K562 (cell line): ENCODE results near the gene HSDL2. TPM values are rescaled to one million over a fixed set of nuclear protein-coding genes. Genes with fewer than 3 reads are reported as not detected.
A peak's percentile ranks its signal among the peaks of the same experiment; 100 is the strongest.

Experiments
- ATAC-seq: fragments of 200-7000 bp; cut with Tn5 transposase; 3 replicates; pipeline ENCODE4 v1.9.1; 2020; ENCODE audit warnings: moderate library complexity
- BruUV-seq: library from RNA; stranded (reverse); fragments of 400-500 nt; replicated peaks from 2 replicates; lab custom pipeline; 2021; lab: Mats Ljungman, UMichigan
- CTCF ChIA-PET: fragments of 300-600 bp; formaldehyde crosslinking; extraction: SDS; loops from one replicate; lab custom pipeline; 2021; ENCODE audit warnings: low intra/inter-chr PET ratio; lab: Yijun Ruan, JAX
- POLR2A ChIA-PET: fragments of 300-600, 350-650 bp; sonication (Branson Sonifier 250); formaldehyde crosslinking; extraction: SDS; loops from one replicate; lab custom pipeline; 2021; ENCODE audit warnings: antibody characterized with exemption, inconsistent platforms; lab: Yijun Ruan, JAX
- DNase-seq, 4 experiments: peaks; one replicate each; pipeline versions ENCODE4 v3.0.0 to v3.0.0-alpha.2; 2011 to 2018; ENCODE audit warnings: low spot score in 3 of 4, mixed read lengths in 3 of 4; ENCODE audit errors: extremely low read depth in 1 of 4
- FAIRE-seq: peaks from 2 replicates; lab custom pipeline; 2011; peaks lifted over from hg19 to GRCh38; lab: Jason Lieb, UNC
- H2AFZ ChIP-seq: 2 replicates; pipeline ENCODE4 v1.6.0; 2011; ENCODE audit warnings: low read depth, low read length, control low read depth, inconsistent platforms
- H3K27ac ChIP-seq: fragments of 200-600 bp; 3 replicates; pipeline ENCODE4 v1.8.0; 2011; ENCODE audit warnings: low read depth, mild to moderate bottlenecking, control low read depth, inconsistent platforms, low read length, moderate library complexity, mixed read lengths; ENCODE audit errors: extremely low read depth
- H3K27me3 ChIP-seq, 2 experiments: fragments of 300-600 bp in 1 of 2; 2 replicates in 1 of 2; 3 replicates in 1 of 2; pipeline versions ENCODE4 v1.6.0 to v1.8.0; 2011; ENCODE audit warnings: inconsistent platforms in 2 of 2, low read length in 2 of 2, mild to moderate bottlenecking in 1 of 2, mixed read lengths in 1 of 2, moderate library complexity in 1 of 2; ENCODE audit not compliant: control insufficient read depth in 2 of 2, insufficient read depth in 2 of 2
- H3K36me3 ChIP-seq: fragments of 300-600 bp; 3 replicates; pipeline ENCODE4 v1.8.0; 2011; ENCODE audit warnings: mild to moderate bottlenecking, low read length, inconsistent platforms; ENCODE audit not compliant: control insufficient read depth, insufficient read depth
- H3K4me1 ChIP-seq, 2 experiments: fragments of 200-600 bp in 1 of 2; replicated peaks in 1 of 2; 2 replicates in 1 of 2; 3 replicates in 1 of 2; pipeline versions ENCODE4 v1.5.1 to v1.8.0; 2011; ENCODE audit warnings: inconsistent platforms in 2 of 2, low read length in 2 of 2, mild to moderate bottlenecking in 1 of 2, mixed read lengths in 1 of 2, moderate library complexity in 1 of 2; ENCODE audit not compliant: control insufficient read depth in 2 of 2, insufficient read depth in 2 of 2
- H3K4me2 ChIP-seq: 2 replicates; pipeline ENCODE4 v1.6.1; 2011; ENCODE audit warnings: low read length, control low read depth, inconsistent platforms, mixed read lengths; ENCODE audit not compliant: insufficient read depth
- H3K4me3 ChIP-seq: fragments of 200-600 bp; sonication (generic), shearing (Covaris generic); 2 replicates; pipeline ENCODE4 v1.5.1; 2016; ENCODE audit warnings: control low read depth, inconsistent platforms
- H3K79me2 ChIP-seq: fragments of 200-600 bp; 3 replicates; pipeline ENCODE4 v1.8.0; 2011; ENCODE audit warnings: low read length, inconsistent platforms; ENCODE audit not compliant: control insufficient read depth, insufficient read depth
- H3K9ac ChIP-seq, 2 experiments: 2 replicates each; pipeline versions ENCODE4 v1.6.0 to v1.6.1; 2011; ENCODE audit warnings: low read depth in 2 of 2, low read length in 2 of 2, control low read depth in 1 of 2, inconsistent platforms in 1 of 2, mild to moderate bottlenecking in 1 of 2, mixed read lengths in 1 of 2; ENCODE audit not compliant: insufficient read depth in 1 of 2
- H3K9me1 ChIP-seq: one replicate; pipeline ENCODE4 v1.6.0; 2011; ENCODE audit warnings: inconsistent platforms, mild to moderate bottlenecking, low read length, moderate library complexity; ENCODE audit not compliant: control insufficient read depth, insufficient read depth
- H3K9me3 ChIP-seq: replicated peaks from 2 replicates; pipeline ENCODE4 v1.5.1; 2011; ENCODE audit warnings: low read depth, low read length, inconsistent platforms; ENCODE audit not compliant: control insufficient read depth, insufficient read depth
- H4K20me1 ChIP-seq: replicated peaks from 2 replicates; pipeline ENCODE4 v1.6.1; 2011; ENCODE audit warnings: low read length, inconsistent platforms, mixed read lengths; ENCODE audit not compliant: control insufficient read depth, insufficient read depth
- BCOR ChIP-seq: fragments of 450-650 bp; IDR thresholded peaks from 2 replicates; pipeline ENCODE4 v1.6.1; 2016
- BRCA1 ChIP-seq, 2 experiments: fragments of 450-650 bp in 1 of 2; sonication (generic) in 1 of 2; formaldehyde crosslinking in 1 of 2; IDR thresholded peaks; 2 replicates each; pipeline versions ENCODE4 v1.5.0 to v1.6.1; 2017 to 2020; ENCODE audit warnings: mild to moderate bottlenecking in 1 of 2, missing genetic modification reagents in 1 of 2
- CBX2 ChIP-seq: fragments of 200-600 bp; sonication (generic); IDR thresholded peaks from one replicate; pipeline ENCODE4 v1.6.1; 2012; ENCODE audit warnings: mild to moderate bottlenecking, low read length, inconsistent platforms; ENCODE audit not compliant: insufficient read depth, poor library complexity, severe bottlenecking
- EGR1 ChIP-seq: fragments of 450-650 bp; conservative IDR thresholded peaks from 2 replicates; pipeline ENCODE4 v1.6.1; 2017; ENCODE audit warnings: mild to moderate bottlenecking
- GATAD2B ChIP-seq: fragments of 450-650 bp; IDR thresholded peaks from 2 replicates; pipeline ENCODE4 v1.6.1; 2017; ENCODE audit warnings: mild to moderate bottlenecking, borderline replicate concordance
- GTF2E2 ChIP-seq: fragments of 200-800 bp; sonication (Bioruptor generic); IDR thresholded peaks from 2 replicates; pipeline ENCODE4 v1.6.1; 2016; ENCODE audit warnings: missing genetic modification characterization, missing compliant biosample characterization
- HDAC8 ChIP-seq: fragments of 450-650 bp; IDR thresholded peaks from 2 replicates; pipeline ENCODE4 v1.6.1; 2016; ENCODE audit warnings: mild to moderate bottlenecking, missing genetic modification characterization, moderate library complexity, missing compliant biosample characterization
- IRF1 ChIP-seq: sonication (generic); formaldehyde crosslinking; IDR thresholded peaks from 2 replicates; pipeline ENCODE4 v1.8.0; 2022; ENCODE audit warnings: missing genetic modification reagents, mild to moderate bottlenecking, borderline replicate concordance
- JUND ChIP-seq, 2 experiments: IDR thresholded peaks; 2 replicates in 1 of 2; 3 replicates in 1 of 2; pipeline ENCODE4 v1.6.1; 2011; ENCODE audit warnings: borderline replicate concordance in 2 of 2, low read depth in 2 of 2, low read length in 2 of 2, improper control_type of control experiment in 1 of 2, missing biosample characterization in 1 of 2, missing genetic modification characterization in 1 of 2, missing genetic modification reagents in 1 of 2
- KDM1A ChIP-seq, 2 experiments: fragments of 450-650 bp; IDR thresholded peaks; 2 replicates each; pipeline ENCODE4 v1.6.1; 2016; ENCODE audit warnings: mild to moderate bottlenecking in 2 of 2
- MECOM ChIP-seq: fragments of 250-450 bp; sonication (Bioruptor Pico); IDR thresholded peaks from 2 replicates; pipeline ENCODE4 v1.8.0; 2022; ENCODE audit warnings: inconsistent platforms
- MIER1 ChIP-seq: fragments of 450-650 bp; IDR thresholded peaks from 2 replicates; pipeline ENCODE4 v1.6.1; 2016; ENCODE audit warnings: antibody characterized with exemption, mild to moderate bottlenecking, low read depth
- NR2C1 ChIP-seq, 2 experiments: fragments of 450-650 bp; IDR thresholded peaks; 2 replicates each; pipeline ENCODE4 v1.6.1; 2017; ENCODE audit warnings: mild to moderate bottlenecking in 2 of 2, antibody characterized with exemption in 1 of 2, inconsistent platforms in 1 of 2, missing compliant biosample characterization in 1 of 2, missing genetic modification characterization in 1 of 2
- NR2C2 ChIP-seq, 2 experiments: fragments of 200-800 bp in 1 of 2; sonication (Bioruptor generic) in 1 of 2; sonication (generic) in 1 of 2; formaldehyde crosslinking in 1 of 2; IDR thresholded peaks; 2 replicates each; pipeline versions ENCODE4 v1.6.1 to v1.8.0; 2016 to 2022; ENCODE audit warnings: mild to moderate bottlenecking in 1 of 2, missing compliant biosample characterization in 1 of 2, missing genetic modification characterization in 1 of 2, missing genetic modification reagents in 1 of 2
- PREB ChIP-seq: sonication (generic); formaldehyde crosslinking; IDR thresholded peaks from 2 replicates; pipeline ENCODE4 v1.8.1; 2023; ENCODE audit warnings: mild to moderate bottlenecking, missing genetic modification reagents
- SOX6 ChIP-seq: fragments of 450-650 bp; IDR thresholded peaks from 2 replicates; pipeline ENCODE4 v1.6.1; 2014; ENCODE audit warnings: mild to moderate bottlenecking
- SP1 ChIP-seq: sonication (generic); formaldehyde crosslinking; IDR thresholded peaks from 2 replicates; pipeline ENCODE4 v1.8.1; 2022; ENCODE audit warnings: mild to moderate bottlenecking, missing genetic modification reagents
- ZNF232 ChIP-seq: sonication (generic); formaldehyde crosslinking; IDR thresholded peaks from 2 replicates; pipeline ENCODE4 v1.8.0; 2022; ENCODE audit warnings: mild to moderate bottlenecking, missing genetic modification reagents
- WGBS: fragments of 100-300 bp; shearing (Covaris generic); methylation state at CpG from one replicate; pipeline ENCODE4 v1.1.6; 2016; ENCODE audit warnings: low coverage, mixed read lengths; ENCODE audit not compliant: insufficient coverage; ENCODE audit errors: missing lambda C conversion rate; 5-methylcytosine and 5-hydroxymethylcytosine counted together
- in situ Hi-C: fragments of 300-500 bp; cut with MboI; formaldehyde crosslinking; loops from 4 replicates; pipeline ENCODE4 v1.15.0; 2018; ENCODE audit warnings: inconsistent platforms, mixed read lengths
- intact Hi-C: fragments of 100-400 bp; cut with micrococcal nuclease; formaldehyde crosslinking; loops from 2 replicates; pipeline ENCODE4 v1.14.2; 2022
- polyA plus RNA-seq, 8 experiments: library from polyadenylated mRNA; depleted of rRNA in 4 of 8; stranded (reverse) in 5 of 8; unstranded in 3 of 8; fragments of >200 nt; fragmentation: Nextera tagmentation in 2 of 8; fragmentation: Illumina TruSeq in 1 of 8; extraction: Ambion mirVana in 2 of 8; extraction: Trizol in 1 of 8; gene quantifications; 2 replicates each; pipeline versions ENCODE4 v1.2.1 to v1.2.3, GENCODE V29; 2011 to 2014; ENCODE audit warnings: inconsistent platforms in 1 of 8, missing spikeins in 1 of 8
- total RNA-seq, 7 experiments: library from RNA; depleted of rRNA in 6 of 7; stranded (reverse); fragments of >200 nt in 6 of 7; fragmentation: Illumina TruSeq in 2 of 7; extraction: Trizol in 2 of 7; gene quantifications; 2 replicates each; pipeline versions ENCODE4 v1.2.1 to v1.2.3, GENCODE V29; 2011 to 2021; ENCODE audit warnings: low replicate concordance in 1 of 7

HSDL2 gene
- total and polyA plus RNA-seq, 9 of the 15 experiments (the other 6 are each of a cell fraction or from before 2014, with no cell fraction given), result 22.8 to 74.1 (median 35.6) TPM

- WGBS, result 3% methylated on average over 22 of the region's 27 CpGs
- H3K4me1 ChIP-seq, result peaks cover 12 to 24% of the 10 kb centered on the region in 2 experiments
- peak; percentile 1; the same call in 1 of the 3 replicates for ATAC-seq
- TF ChIP-seq EGR1, result peak; percentile 88
- no peak for TF ChIP-seq ZNF232 (CRISPR knock-in tag)
- TF ChIP-seq KDM1A (IDR thresholded peaks at IDR 0.05), result peak; percentile 15 to 40; a peak in 1 of 4 replicates
- 0 out of 2 replicates have a peak, but pooled peaks have one; percentile 9 for TF ChIP-seq NR2C1 (IDR thresholded peaks at IDR 0.05)
- TF ChIP-seq NR2C1 (tag; IDR thresholded peaks at IDR 0.05), result no peak
- peak; percentile 77 for TF ChIP-seq GTF2E2 (tag)
- no peak for TF ChIP-seq BRCA1 (IDR thresholded peaks at IDR 0.05)
- no peak for TF ChIP-seq BRCA1 (CRISPR knock-in tag; IDR thresholded peaks at IDR 0.05)
- TF ChIP-seq GATAD2B, result no peak
- no peak for TF ChIP-seq SP1 (CRISPR knock-in tag)
- no peak for TF ChIP-seq IRF1 (CRISPR knock-in tag)
- TF ChIP-seq SOX6, result 0 out of 2 replicates have a peak, but pooled peaks have one; percentile 11
- TF ChIP-seq HDAC8 (tag), result no peak
- 0 out of 2 replicates have a peak, but pooled peaks have one; percentile 13 for TF ChIP-seq MIER1
- peak; percentile 72 for TF ChIP-seq BCOR
- no peak for TF ChIP-seq CBX2
- TF ChIP-seq JUND (IDR thresholded peaks at IDR 0.05; ENCODE audit: borderline replicate concordance, low read depth, low read length), result 0 out of 2 replicates have a peak, but pooled peaks have one; percentile 2
- TF ChIP-seq JUND (tag; IDR thresholded peaks at IDR 0.05; ENCODE audit: borderline replicate concordance, low read depth, low read length), result no peak
- TF ChIP-seq NR2C2 (CRISPR knock-in tag; IDR thresholded peaks at IDR 0.05), result no peak
- TF ChIP-seq NR2C2 (tag; IDR thresholded peaks at IDR 0.05), result peak; percentile 53; the same call in 1 of the 2 replicates
- no peak for TF ChIP-seq MECOM (CRISPR knock-in tag)
- TF ChIP-seq PREB (CRISPR knock-in tag), result 0 out of 2 replicates have a peak, but pooled peaks have one; percentile 84
These were observed 1.4 kb upstream of the HSDL2 start for GRCh38 chr9:112378328-112379176.

More at GRCh38 chr9:112378328-112379176, 1.4 kb upstream of the HSDL2 start:
- Histone ChIP-seq H3K27me3 (no peaks in the 10 kb centered on the region), H3K9me3 (no peaks in the 10 kb centered on the region), H3K4me3 (peak overlapping the region; percentile 80), H2AFZ (peak overlapping the region; percentile 98), H4K20me1 (no peaks in the 10 kb centered on the region), H3K79me2 (peaks cover 64% of the 10 kb centered on the region), H3K36me3 (no peaks in the 10 kb centered on the region), H3K4me2 (peak overlapping the region; percentile 83), H3K9ac (peak overlapping the region; percentile 82), H3K9me1 (peaks cover 3% of the 10 kb centered on the region), H3K27ac (peak overlapping the region; percentile 93)
- intact Hi-C loops (loop anchor here (5.0 to 10.0 kb wide), 3 partner anchors 64 to 416 kb away; no protein-coding TSS in a partner anchor), in situ Hi-C loops (no loop called here)
- no peak for FAIRE-seq
- DNase-seq, result peak in 1 of 4 experiments; percentile 37
- ChIA-PET POLR2A (interaction anchor here (0.6 to 2.5 kb wide), 15 partner anchors 9 to 844 kb away, joined by 3 to 11 read pairs (median 3); partner anchors contain the start of gene PTBP3), CTCF (no interaction called here)
- no TSS peak for BruUV-seq
